GM10266 (cell line): ENCODE data around the gene DUSP14.

Experiments used
- DNase-seq: peaks from one replicate; pipeline ENCODE4 v3.0.0; 2012; ENCODE audit errors: extremely low spot score
- CTCF ChIP-seq: IDR thresholded peaks from 2 replicates; pipeline ENCODE4 v1.5.1; 2012; ENCODE audit warnings: mild to moderate bottlenecking, low read depth; ENCODE audit not compliant: control insufficient read depth, insufficient read depth; ENCODE audit errors: missing control alignments

DUSP14 gene

DNA sequence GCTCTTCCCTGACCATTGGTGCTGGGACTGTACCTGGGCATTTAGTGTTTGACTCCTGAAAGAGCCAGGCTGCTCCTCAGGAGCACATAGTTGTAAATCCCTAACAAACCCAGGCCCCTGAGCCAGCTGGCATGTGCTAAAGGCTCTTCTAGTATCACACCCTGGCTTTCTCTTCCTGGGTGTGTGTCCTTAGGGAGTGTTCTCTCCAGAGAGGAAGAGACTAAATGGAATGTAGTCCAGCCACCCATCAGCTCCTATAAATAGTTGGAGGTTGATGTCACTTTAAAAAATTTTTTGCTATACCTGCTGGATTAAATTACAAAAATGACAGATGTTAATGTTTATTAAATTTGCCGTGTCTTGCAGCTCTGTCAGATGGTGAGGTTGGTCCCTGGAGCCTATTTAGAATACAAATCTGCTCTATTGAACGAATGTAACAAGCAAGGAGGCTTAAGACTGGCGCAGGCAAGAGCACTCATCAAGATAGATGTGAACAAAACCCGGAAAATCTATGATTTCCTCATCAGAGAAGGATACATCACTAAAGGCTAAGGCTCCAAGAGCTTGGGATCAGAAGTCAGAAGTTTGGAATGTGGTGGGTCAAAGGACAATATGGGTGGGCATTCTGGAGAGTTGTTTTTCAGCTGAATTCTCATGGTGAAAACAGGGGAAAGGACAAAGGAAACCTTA, 13.1 kb upstream of the DUSP14 start:
- no peak for TF ChIP-seq CTCF
- DNase-seq, result no peak

DNA sequence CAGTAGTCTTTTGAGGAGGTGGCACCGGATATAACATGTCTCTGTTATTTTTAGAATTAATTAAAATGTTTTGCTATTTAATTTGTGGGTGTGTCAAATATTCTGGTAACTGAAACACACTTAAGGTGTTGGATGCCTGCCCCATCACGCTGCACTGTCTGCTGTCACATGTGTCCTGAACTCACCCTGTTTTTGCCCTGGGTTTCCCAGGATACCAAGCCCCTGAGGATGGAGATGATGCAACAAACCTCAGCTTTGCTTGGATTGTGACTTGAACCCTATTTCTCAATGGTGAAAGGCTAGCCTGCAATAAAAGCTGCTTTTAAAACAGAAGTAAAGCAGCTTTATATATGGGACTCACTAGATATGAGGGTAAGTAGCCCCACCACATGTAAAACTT, 11.5 kb upstream of the DUSP14 start:
- DNase-seq, result no peak
- TF ChIP-seq CTCF, result no peak

GRCh38 chr17:37479025-37479424, 10.7 kb upstream of the DUSP14 start:
- no peak for DNase-seq
- no peak for TF ChIP-seq CTCF

DNA sequence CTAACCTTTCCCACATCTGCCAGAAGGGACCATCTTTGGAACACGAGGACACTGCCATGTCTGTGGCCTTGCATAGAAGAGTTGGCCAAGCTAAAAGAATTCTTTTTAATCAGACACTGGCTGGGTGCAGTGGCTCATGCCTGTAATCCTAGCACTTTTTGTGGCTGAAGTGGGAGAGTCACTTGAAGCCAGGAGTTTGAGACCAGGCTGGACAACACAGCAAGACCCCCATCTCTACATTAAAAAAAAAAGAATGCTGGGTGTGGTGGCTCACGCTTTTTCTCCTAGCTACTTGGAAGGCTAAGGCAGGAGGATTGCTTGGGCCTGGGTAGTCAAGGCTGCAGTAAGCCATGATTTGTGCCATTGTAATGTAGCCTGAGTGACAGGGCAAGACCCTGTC, 9.3 kb upstream of the DUSP14 start:
- TF ChIP-seq CTCF, result no peak
- no peak for DNase-seq

GRCh38 chr17:37481001-37481665, 8.6 kb upstream of the DUSP14 start:
- DNase-seq, result no peak
- TF ChIP-seq CTCF, result no peak

DNA sequence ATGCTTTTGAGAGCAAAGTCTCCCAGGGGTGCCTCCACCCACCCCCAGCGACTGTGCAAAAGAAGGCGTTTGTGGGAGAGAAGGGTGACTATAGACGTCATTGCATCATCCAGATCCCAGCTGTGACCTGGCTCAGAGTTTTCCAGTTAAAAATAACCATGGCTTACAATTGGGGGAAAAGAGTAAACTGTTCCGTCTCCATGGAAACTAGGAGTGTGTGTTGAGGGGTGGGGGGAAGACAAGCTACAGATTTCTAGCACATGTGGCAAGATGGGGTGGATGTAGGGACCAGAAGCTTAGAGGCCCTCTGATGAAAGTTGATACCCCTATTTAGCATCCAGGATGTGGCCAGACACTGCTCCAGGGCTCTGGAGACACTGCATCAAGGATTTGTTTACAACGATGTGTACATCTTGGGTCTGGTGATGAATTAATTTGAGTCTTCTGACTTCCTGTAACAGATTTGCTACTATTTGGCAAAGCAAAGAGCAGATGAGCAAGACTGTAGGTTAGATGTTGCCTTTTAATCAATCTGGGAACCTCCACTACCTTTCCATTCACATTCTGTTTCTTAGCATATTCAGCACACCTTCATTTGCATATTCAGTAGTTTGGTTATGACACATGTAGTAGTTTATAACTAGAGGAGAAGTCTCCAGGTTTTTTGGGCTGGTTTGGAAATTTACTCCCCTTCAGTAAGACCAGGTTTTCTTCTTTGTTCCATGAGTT, 6.2 kb upstream of the DUSP14 start:
- TF ChIP-seq CTCF, result no peak
- DNase-seq, result peak; percentile 32

GRCh38 chr17:37485938-37486570, 3.6 kb upstream of the DUSP14 start:
- DNase-seq, result no peak
- TF ChIP-seq CTCF, result no peak
